ENCODE measurements around the gene MALAT1. TPM values are rescaled to one million over a fixed set of nuclear protein-coding genes. Genes with fewer than 3 reads are reported as not detected.
A peak's percentile ranks its signal among the peaks of the same experiment; 100 is the strongest.

MALAT1 gene
- total and polyA plus RNA-seq, 2 of the 13 experiments (the other 11 are each of a cell fraction or from before 2014, with no cell fraction given) = 143 to 1,237 TPM

GRCh38 chr11:65530157-65530496 lies 31.3 kb downstream of the MALAT1 start (continued):
- TF ChIP-seq PAWR (CRISPR knock-in tag; IDR thresholded peaks at IDR 0.05; ENCODE audit: borderline replicate concordance) = no peak
- no peak for TF ChIP-seq ZNF263 (CRISPR knock-in tag; IDR thresholded peaks at IDR 0.05)
- peak; percentile 9 for TF ChIP-seq XRCC5 (optimal IDR thresholded peaks at IDR 0.05; ENCODE audit: low read length)
- TF ChIP-seq ZHX2 (IDR thresholded peaks at IDR 0.05; ENCODE audit: low read depth) = no peak
- no peak for TF ChIP-seq ZHX2 (CRISPR knock-in tag; IDR thresholded peaks at IDR 0.05; ENCODE audit: borderline replicate concordance)
- no peak for TF ChIP-seq HNRNPH1 (optimal IDR thresholded peaks at IDR 0.05; ENCODE audit: low read depth, low read length)
- no peak for TF ChIP-seq HES4 (CRISPR knock-in tag; IDR thresholded peaks at IDR 0.05; ENCODE audit: borderline replicate concordance)
- TF ChIP-seq CSRNP2 (CRISPR knock-in tag; conservative IDR thresholded peaks at IDR 0.05; ENCODE audit: low read depth) = no peak
- TF ChIP-seq NFIC (IDR thresholded peaks at IDR 0.05; ENCODE audit: low read length) = no peak
- TF ChIP-seq SMC3 (IDR thresholded peaks at IDR 0.05; ENCODE audit: low read length) = no peak
- no peak for TF ChIP-seq ZNF709 (CRISPR knock-in tag; IDR thresholded peaks at IDR 0.05)
- TF ChIP-seq PHB2 (IDR thresholded peaks at IDR 0.05; ENCODE audit: partially characterized antibody) = no peak
- no peak for TF ChIP-seq ZNF878 (CRISPR knock-in tag; IDR thresholded peaks at IDR 0.05)
- TF ChIP-seq NCOA1 (CRISPR knock-in tag; IDR thresholded peaks at IDR 0.05) = no peak
- no peak for TF ChIP-seq ZNF530 (CRISPR knock-in tag; IDR thresholded peaks at IDR 0.05; ENCODE audit: low read depth)
- no peak for TF ChIP-seq GFI1 (CRISPR knock-in tag; IDR thresholded peaks at IDR 0.05; ENCODE audit: borderline replicate concordance)
- TF ChIP-seq STAG1 (CRISPR knock-in tag; IDR thresholded peaks at IDR 0.05) = peak; percentile 33
- TF ChIP-seq E2F2 (CRISPR knock-in tag; IDR thresholded peaks at IDR 0.05; ENCODE audit: borderline replicate concordance) = no peak
- TF ChIP-seq ZNF580 (CRISPR knock-in tag; IDR thresholded peaks at IDR 0.05; ENCODE audit: borderline replicate concordance, low read depth) = no peak
- TF ChIP-seq RFX5 (IDR thresholded peaks at IDR 0.05; ENCODE audit: low read depth, low read length) = no peak
- TF ChIP-seq CERS6 (CRISPR knock-in tag; IDR thresholded peaks at IDR 0.05) = no peak

All from HepG2 (cell line).